ENCODE results near the gene NDOR1. TPM values are rescaled to one million over a fixed set of nuclear protein-coding genes. Genes with fewer than 3 reads are reported as not detected.

NDOR1 gene
- total and polyA plus RNA-seq, 2 of the 8 experiments (the other 6 are each of a cell fraction or from before 2014, with no cell fraction given) = 25.7 to 32.3 TPM

DNA sequence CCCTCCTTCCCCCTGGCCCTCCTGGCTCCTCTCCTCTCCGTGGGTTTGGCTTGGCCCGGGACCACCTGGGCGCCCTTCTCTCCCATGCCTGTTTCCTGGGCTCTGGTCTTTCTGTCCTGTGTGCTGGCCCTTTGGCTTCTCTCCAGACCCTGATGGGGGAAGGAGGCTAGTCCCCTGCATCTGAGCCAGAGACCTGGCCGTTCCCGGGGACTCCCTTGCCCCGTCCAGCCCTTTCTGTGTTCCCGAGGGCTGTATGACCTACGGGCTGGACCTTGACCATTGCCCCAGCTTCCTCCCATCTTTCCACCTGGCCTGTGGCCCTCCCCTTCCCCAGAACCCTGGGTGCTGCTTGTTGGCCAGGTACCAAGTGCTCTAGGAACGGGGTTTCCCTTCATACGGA is 58.0 kb downstream of the NDOR1 start (continued):
- TF ChIP-seq NRF1 (IDR thresholded peaks at IDR 0.05; ENCODE audit: low read depth, low read length) (no peak), CHD1 (IDR thresholded peaks at IDR 0.05; ENCODE audit: low read depth, low read length) (no peak), TBP (IDR thresholded peaks at IDR 0.05; ENCODE audit: low read depth, low read length) (no peak), EGR1 (IDR thresholded peaks at IDR 0.05; ENCODE audit: borderline replicate concordance, low read depth, low read length) (no peak), KDM4A (IDR thresholded peaks at IDR 0.05; ENCODE audit: low read depth, low read length, severe bottlenecking) (no peak), ZNF274 (IDR thresholded peaks at IDR 0.05; ENCODE audit: borderline replicate concordance, extremely low read depth, low read length) (no peak)

Data from H1 (cell line).